A549 (cell line): Measurements from ENCODE around the gene UBE2K. TPM values are rescaled to one million over a fixed set of nuclear protein-coding genes. Genes with fewer than 3 reads are reported as not detected.

Experiments
- ATAC-seq, 2 experiments: fragments of 200-7000 bp in 1 of 2; fragments of >200 bp in 1 of 2; cut with Nextera tagmentation in 1 of 2; cut with Tn5 transposase in 1 of 2; 3 replicates each; pipeline versions ENCODE4 v1.8.0 to v1.9.1; 2018 to 2020; ENCODE audit warnings: mild to moderate bottlenecking in 1 of 2, moderate library complexity in 1 of 2
- CTCF ChIA-PET: fragments of 300-600 bp; sonication (Branson Sonifier 250); formaldehyde crosslinking; extraction: SDS; loops from one replicate; lab custom pipeline; 2021; ENCODE audit warnings: antibody characterized with exemption, inconsistent platforms; lab: Yijun Ruan, JAX
- POLR2A ChIA-PET: fragments of 350-600 bp; formaldehyde crosslinking; extraction: SDS; loops from one replicate; lab custom pipeline; 2021; ENCODE audit warnings: antibody characterized with exemption, inconsistent platforms; lab: Yijun Ruan, JAX
- DNase-seq, 2 experiments: peaks; one replicate each; pipeline versions ENCODE4 v3.0.0 to v3.0.0-alpha.2; 2011 to 2016; ENCODE audit warnings: low read depth in 1 of 2, low spot score in 1 of 2
- FAIRE-seq: peaks from 2 replicates; lab custom pipeline; 2011; peaks lifted over from hg19 to GRCh38; lab: Jason Lieb, UNC
- H3K27ac ChIP-seq, 2 experiments: fragments of >200 bp; sonication (Bioruptor Twin); formaldehyde crosslinking; 3 replicates each; pipeline ENCODE4 v1.5.1; 2016 to 2017
- H3K4me1 ChIP-seq: fragments of >200 bp; sonication (Bioruptor Twin); formaldehyde crosslinking; 3 replicates; pipeline ENCODE4 v1.6.1; 2016
- H3K4me2 ChIP-seq: fragments of >200 bp; sonication (Bioruptor Twin); formaldehyde crosslinking; 3 replicates; pipeline ENCODE4 v1.6.1; 2016
- H3K4me3 ChIP-seq: fragments of >200 bp; sonication (Bioruptor Twin); formaldehyde crosslinking; 3 replicates; pipeline ENCODE4 v1.5.1; 2016
- H3K9me3 ChIP-seq: fragments of >200 bp; sonication (Bioruptor Twin); formaldehyde crosslinking; 3 replicates; pipeline ENCODE4 v1.6.1; 2016
- BHLHE40 ChIP-seq: IDR thresholded peaks from 2 replicates; pipeline ENCODE4 v1.6.1; 2012; ENCODE audit warnings: low read depth, low read length, inconsistent platforms
- CBX8 ChIP-seq: fragments of 200-600 bp; sonication (generic); IDR thresholded peaks from 2 replicates; pipeline ENCODE4 v1.6.1; 2016
- EHF ChIP-seq: fragments of 250-450 bp; sonication (Bioruptor Pico); IDR thresholded peaks from 2 replicates; pipeline ENCODE4 v1.5.0; 2020; ENCODE audit warnings: mild to moderate bottlenecking
- FOSB ChIP-seq: fragments of 250-450 bp; sonication (Bioruptor Pico); IDR thresholded peaks from 2 replicates; pipeline ENCODE4 v1.5.0; 2020; ENCODE audit warnings: mild to moderate bottlenecking, moderate library complexity
- HOXB5 ChIP-seq: fragments of 250-450 bp; sonication (Bioruptor Pico); IDR thresholded peaks from 2 replicates; pipeline ENCODE4 v1.5.0; 2020; ENCODE audit warnings: mild to moderate bottlenecking, moderate library complexity
- KDM5A ChIP-seq: fragments of 200-600 bp; sonication (generic); IDR thresholded peaks from 2 replicates; pipeline ENCODE4 v1.6.1; 2016; ENCODE audit warnings: antibody characterized with exemption, mild to moderate bottlenecking
- MAFK ChIP-seq: fragments of 450-650 bp; IDR thresholded peaks from 2 replicates; pipeline ENCODE4 v1.6.1; 2014; ENCODE audit not compliant: partially characterized antibody
- MAZ ChIP-seq: fragments of 150-350 bp; IDR thresholded peaks from 2 replicates; pipeline ENCODE4 v1.6.1; 2014; ENCODE audit warnings: antibody characterized with exemption, low read depth, low read length, borderline replicate concordance
- NFE2L2 ChIP-seq: fragments of 150-350 bp; conservative IDR thresholded peaks from 2 replicates; pipeline ENCODE4 v1.6.1; 2014; ENCODE audit warnings: low read length
- NR3C1 ChIP-seq: fragments of >200 bp; sonication (Bioruptor Twin); formaldehyde crosslinking; IDR thresholded peaks from 3 replicates; pipeline ENCODE4 v1.6.1; 2017
- POLR2AphosphoS2 ChIP-seq: conservative IDR thresholded peaks from 2 replicates; pipeline ENCODE4 v1.6.1; 2012; ENCODE audit warnings: low read length, improper control_type of control experiment, inconsistent platforms
- RCOR1 ChIP-seq: fragments of 150-350 bp; IDR thresholded peaks from 2 replicates; pipeline ENCODE4 v1.6.1; 2014; ENCODE audit warnings: antibody characterized with exemption, low read length, low read depth
- WGBS: methylation state at CpG from one replicate; pipeline ENCODE4 v1.1.6; 2017; ENCODE audit errors: missing lambda C conversion rate; 5-methylcytosine and 5-hydroxymethylcytosine counted together
- polyA plus RNA-seq, 4 experiments: library from polyadenylated mRNA; depleted of rRNA in 3 of 4; stranded (reverse); fragments of >200 nt; fragmentation: RNase III in 1 of 4; extraction: RNeasy Plus Mini Kit Qiagen cat#74134 plus additional on column Dnase treatment in 1 of 4; gene quantifications; 2 replicates in 3 of 4; 3 replicates in 1 of 4; pipeline ENCODE4 v1.2.3, GENCODE V29; 2011 to 2017
- TF ChIP-seq, protein P1 (sequence below): fragments of 250-450 bp; sonication (Bioruptor Pico); IDR thresholded peaks from 2 replicates; pipeline ENCODE4 v1.5.0; 2020; ENCODE audit warnings: low read depth, mild to moderate bottlenecking, moderate library complexity
- TF ChIP-seq, protein P2 (sequence below): fragments of 150-350 bp; IDR thresholded peaks from 2 replicates; pipeline ENCODE4 v1.6.1; 2014; ENCODE audit warnings: low read depth, mild to moderate bottlenecking, low read length
- TF ChIP-seq, protein P3 (sequence below): fragments of >200 bp; sonication (Bioruptor Twin); formaldehyde crosslinking; IDR thresholded peaks from 2 replicates; pipeline ENCODE4 v1.6.1; 2016

The UBE2K gene
- polyA plus RNA-seq, 2 of the 4 experiments (the other 2 are of a cell fraction) = 103 to 130 TPM

DNA sequence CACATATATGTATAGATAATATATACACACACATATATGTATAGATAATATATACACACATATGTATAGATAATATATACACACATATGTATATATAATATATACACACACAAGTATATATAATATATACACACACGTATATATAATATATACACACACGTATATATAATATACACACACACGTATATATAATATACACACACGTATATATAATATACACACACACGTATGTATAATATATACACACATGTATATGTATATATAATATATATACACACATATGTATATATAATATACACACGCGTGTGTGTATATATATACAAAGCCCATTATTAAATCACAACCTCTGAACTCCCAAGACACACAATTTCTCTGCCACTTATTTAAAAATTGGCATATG, 8.0 kb upstream of the UBE2K start:
- ATAC-seq (no peak), FAIRE-seq (no peak), DNase-seq (no peak)
- H3K27ac ChIP-seq = no peak overlapping the region
- H3K4me1 ChIP-seq = no peaks in the 10 kb centered on the region
- H3K4me3 ChIP-seq = no peak overlapping the region
- H3K4me2 ChIP-seq = no peak overlapping the region
- ChIA-PET POLR2A (no interaction called here), CTCF (interaction anchor here (1.2 kb wide), 1 partner anchor 221 kb away, joined by 3 read pairs; no protein-coding TSS in a partner anchor)
- TF ChIP-seq, protein P1, sequence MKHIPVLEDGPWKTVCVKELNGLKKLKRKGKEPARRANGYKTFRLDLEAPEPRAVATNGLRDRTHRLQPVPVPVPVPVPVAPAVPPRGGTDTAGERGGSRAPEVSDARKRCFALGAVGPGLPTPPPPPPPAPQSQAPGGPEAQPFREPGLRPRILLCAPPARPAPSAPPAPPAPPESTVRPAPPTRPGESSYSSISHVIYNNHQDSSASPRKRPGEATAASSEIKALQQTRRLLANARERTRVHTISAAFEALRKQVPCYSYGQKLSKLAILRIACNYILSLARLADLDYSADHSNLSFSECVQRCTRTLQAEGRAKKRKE (CRISPR knock-in tag) = no peak
- TF ChIP-seq MAZ (no peak), RCOR1 (no peak)
- H3K9me3 ChIP-seq = no peaks in the 10 kb centered on the region
- WGBS = 60% methylated on average over 7 of the region's 7 CpGs

DNA sequence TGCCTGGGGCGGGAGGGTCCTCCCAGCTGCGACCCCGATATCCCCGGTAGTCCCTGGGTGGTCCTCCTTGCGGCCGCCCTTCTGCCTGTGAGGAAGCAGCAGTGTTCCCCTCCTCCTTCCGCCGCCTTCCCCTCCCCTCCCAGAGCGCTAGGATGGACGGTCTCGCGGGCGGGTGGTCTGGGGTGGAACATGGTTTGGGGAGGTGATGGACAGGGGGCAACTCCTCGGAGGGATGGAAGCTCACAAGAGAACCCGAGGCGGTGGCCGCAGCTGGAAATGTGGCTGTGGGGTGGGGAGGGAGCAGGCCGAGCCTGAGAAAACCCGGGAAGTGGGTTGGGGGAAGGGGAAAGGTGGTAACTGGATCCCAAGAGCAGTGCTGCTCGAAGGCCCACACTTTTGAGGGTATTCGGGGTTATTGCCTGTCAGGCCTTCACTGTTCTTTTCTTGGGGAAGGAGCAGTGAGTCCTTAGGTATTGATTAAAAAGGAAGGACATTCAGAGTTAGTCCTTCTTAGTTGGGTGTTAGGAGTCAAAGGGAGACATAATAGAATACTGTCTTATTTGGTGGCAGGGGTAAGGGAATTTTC, 581 bp downstream of the UBE2K start:
- POLR2A ChIA-PET = interaction anchor here (0.5 to 1.9 kb wide), 8 partner anchors 12 to 277 kb away, joined by 3 to 12 read pairs (median 6); partner anchors contain the start of genes SMIM14 and UGDH
- TF ChIP-seq NR3C1 (no peak), MAFK (no peak), CBX8 (no peak), HOXB5 (CRISPR knock-in tag) (no peak), POLR2AphosphoS2 (no peak), KDM5A (0 out of 2 replicates have a peak, but pooled peaks have one; percentile 20), EHF (CRISPR knock-in tag) (no peak)
- TF ChIP-seq, protein P2, sequence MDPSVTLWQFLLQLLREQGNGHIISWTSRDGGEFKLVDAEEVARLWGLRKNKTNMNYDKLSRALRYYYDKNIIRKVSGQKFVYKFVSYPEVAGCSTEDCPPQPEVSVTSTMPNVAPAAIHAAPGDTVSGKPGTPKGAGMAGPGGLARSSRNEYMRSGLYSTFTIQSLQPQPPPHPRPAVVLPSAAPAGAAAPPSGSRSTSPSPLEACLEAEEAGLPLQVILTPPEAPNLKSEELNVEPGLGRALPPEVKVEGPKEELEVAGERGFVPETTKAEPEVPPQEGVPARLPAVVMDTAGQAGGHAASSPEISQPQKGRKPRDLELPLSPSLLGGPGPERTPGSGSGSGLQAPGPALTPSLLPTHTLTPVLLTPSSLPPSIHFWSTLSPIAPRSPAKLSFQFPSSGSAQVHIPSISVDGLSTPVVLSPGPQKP = no peak
- TF ChIP-seq, protein P3, sequence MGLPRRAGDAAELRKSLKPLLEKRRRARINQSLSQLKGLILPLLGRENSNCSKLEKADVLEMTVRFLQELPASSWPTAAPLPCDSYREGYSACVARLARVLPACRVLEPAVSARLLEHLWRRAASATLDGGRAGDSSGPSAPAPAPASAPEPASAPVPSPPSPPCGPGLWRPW = no peak
- TF ChIP-seq, all 56 proteins: peak for 1
- under 1% methylated on average over 13 of the region's 21 CpGs for WGBS
- ATAC-seq = peak; percentile 64 to 67
- Histone ChIP-seq H3K4me2 (peak overlapping the region; percentile 87), H3K4me1 (0 out of 3 replicates have a peak, but pooled peaks cover 12% of the 10 kb centered on the region), H3K4me3 (peak overlapping the region; percentile 70), H3K9me3 (no peaks in the 10 kb centered on the region), H3K27ac (peak overlapping the region; percentile 90 to 97)
- CTCF ChIA-PET = interaction anchor here (0.5 to 2.4 kb wide), 5 partner anchors 10 to 229 kb away, joined by 3 to 8 read pairs (median 3); no protein-coding TSS in a partner anchor
- FAIRE-seq = no peak
- peak in 1 of 2 experiments; percentile 31 for DNase-seq

DNA sequence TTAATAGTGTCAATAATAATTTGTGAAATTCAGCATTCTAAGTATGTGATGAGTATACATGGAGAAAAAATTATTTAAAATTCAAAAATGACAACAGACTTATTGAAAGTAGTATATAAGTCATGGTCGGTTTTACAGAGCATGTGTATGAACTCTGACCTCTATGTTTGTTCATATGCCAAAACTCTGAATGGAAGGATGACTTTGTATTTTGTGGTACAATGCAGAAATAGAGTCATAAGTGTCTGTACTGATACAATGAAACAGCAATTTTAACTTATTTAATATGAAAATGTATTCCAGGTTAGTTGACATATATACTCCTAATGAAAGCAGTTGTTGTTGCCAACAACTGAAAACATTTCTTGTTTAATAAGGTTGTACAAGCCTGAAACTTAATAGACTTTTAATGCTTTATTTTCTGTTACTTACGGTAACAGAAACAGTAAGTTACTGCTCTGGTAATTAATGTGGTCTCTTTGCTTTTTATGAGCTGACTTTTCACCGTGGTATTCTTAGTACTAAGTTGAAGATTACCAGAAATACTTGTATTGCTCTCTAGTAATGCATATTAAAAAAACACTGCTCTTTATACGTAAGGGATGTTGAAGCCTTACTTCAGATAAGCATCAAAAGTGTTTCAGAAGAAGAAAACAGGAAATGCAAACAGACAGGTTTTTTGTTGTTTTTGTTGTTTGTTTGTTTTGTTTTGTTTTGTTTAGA, 1.9 kb downstream of the UBE2K start:
- peak in 1 of 2 experiments; percentile 8 for DNase-seq
- FAIRE-seq = no peak
- 0 out of 3 replicates have a peak, but pooled peaks cover 12% of the 10 kb centered on the region for H3K4me1 ChIP-seq
- H3K4me3 ChIP-seq = peak overlapping the region; percentile 70
- TF ChIP-seq FOSB (CRISPR knock-in tag) (no peak), NFE2L2 (0 out of 2 replicates have a peak, but pooled peaks have one; percentile 8)
- H3K9me3 ChIP-seq = no peaks in the 10 kb centered on the region
- no peak for ATAC-seq
- POLR2A ChIA-PET = interaction anchor here (0.6 kb wide), 1 partner anchor 356 kb away, joined by 3 read pairs; no protein-coding TSS in a partner anchor
- 4% methylated on average over 4 of the region's 4 CpGs for WGBS
- CTCF ChIA-PET = no interaction called here
- peak overlapping the region; percentile 87 for H3K4me2 ChIP-seq
- no peak overlapping the region for H3K27ac ChIP-seq

DNA sequence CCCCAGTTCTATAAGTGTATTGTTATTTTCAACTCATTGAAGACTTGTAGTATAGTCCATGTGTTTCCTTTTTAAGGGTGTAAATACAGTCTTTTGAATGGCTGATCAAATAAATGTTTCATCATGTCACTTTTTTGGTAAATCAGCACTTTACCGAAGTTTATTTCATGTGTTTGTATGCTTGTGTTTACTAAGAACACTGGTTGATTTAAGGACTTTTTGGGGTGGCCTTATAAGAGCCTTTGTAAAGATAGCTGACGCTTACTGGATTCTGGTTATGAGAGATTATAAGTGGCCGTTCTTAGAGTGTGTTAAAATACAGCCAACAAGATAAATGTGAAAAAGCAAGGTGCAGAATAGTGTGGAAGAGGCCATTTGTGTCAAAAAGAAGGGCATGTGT, 2.6 kb downstream of the UBE2K start:
- 27% methylated on average over 3 of the region's 3 CpGs for WGBS
- Histone ChIP-seq H3K27ac (0 out of 6 replicates have a peak overlapping the region, but pooled peaks of 1 of the 2 experiments have one; percentile 18), H3K4me1 (0 out of 3 replicates have a peak, but pooled peaks cover 12% of the 10 kb centered on the region), H3K4me2 (peak overlapping the region; percentile 87), H3K4me3 (peak overlapping the region; percentile 70; the same call in 2 of the 3 replicates), H3K9me3 (no peaks in the 10 kb centered on the region)
- ATAC-seq (no peak), FAIRE-seq (no peak), DNase-seq (no peak)
- ChIA-PET POLR2A (interaction anchor here (0.6 kb wide), 1 partner anchor 356 kb away, joined by 3 read pairs; no protein-coding TSS in a partner anchor), CTCF (interaction anchor here (1.1 kb wide), 1 partner anchor 111 kb away, joined by 3 read pairs; no protein-coding TSS in a partner anchor)
- TF ChIP-seq MAFK = peak; percentile 44
- TF ChIP-seq BHLHE40 = no peak
